Neural progenitor cell (in vitro differentiated cells): ENCODE results near the gene ZCCHC7. TPM values are rescaled to one million over a fixed set of nuclear protein-coding genes. Genes with fewer than 3 reads are reported as not detected.

ENCODE experiments used
- DNase-seq: peaks from one replicate; pipeline ENCODE4 v3.0.0-alpha.2; 2016; ENCODE audit warnings: low spot score
- H2AFZ ChIP-seq: fragments of 200-600 bp; sonication (generic); replicated peaks from 2 replicates; pipeline ENCODE4 v1.6.1; 2016; ENCODE audit warnings: antibody characterized with exemption
- H3F3A ChIP-seq: fragments of 200-600 bp; sonication (generic); 2 replicates; pipeline ENCODE4 v1.6.1; 2016; ENCODE audit warnings: antibody characterized with exemption, low read depth
- H3K27ac ChIP-seq: fragments of 200-600 bp; sonication (generic); 2 replicates; pipeline ENCODE4 v1.5.1; 2016; ENCODE audit warnings: mild to moderate bottlenecking
- H3K27me3 ChIP-seq: fragments of 200-600 bp; sonication (generic); 2 replicates; pipeline ENCODE4 v1.6.1; 2016; ENCODE audit warnings: mild to moderate bottlenecking, moderate library complexity
- H3K36me3 ChIP-seq: fragments of 200-600 bp; sonication (generic); 2 replicates; pipeline ENCODE4 v1.5.1; 2016
- H3K4me1 ChIP-seq: fragments of 200-600 bp; sonication (generic); 2 replicates; pipeline ENCODE4 v1.6.1; 2016; ENCODE audit warnings: mixed run types
- H3K4me2 ChIP-seq: fragments of 200-600 bp; sonication (generic); 2 replicates; pipeline ENCODE4 v1.6.1; 2016
- H3K4me3 ChIP-seq: fragments of 200-600 bp; sonication (generic); 2 replicates; pipeline ENCODE4 v1.5.1; 2016
- H3K79me2 ChIP-seq: fragments of 200-600 bp; sonication (generic); 2 replicates; pipeline ENCODE4 v1.6.1; 2016; ENCODE audit warnings: low read depth
- H3K9ac ChIP-seq: fragments of 200-600 bp; sonication (generic); 2 replicates; pipeline ENCODE4 v1.6.1; 2016
- H3K9me3 ChIP-seq: fragments of 200-600 bp; sonication (generic); 2 replicates; pipeline ENCODE4 v1.5.1; 2016; ENCODE audit warnings: low read depth
- H4K20me1 ChIP-seq: fragments of 200-600 bp; sonication (generic); 2 replicates; pipeline ENCODE4 v1.6.1; 2016; ENCODE audit warnings: low read depth
- H3K27ac Mint-ChIP-seq: 3 replicates; pipeline ENCODE4 v1.8.0; 2021; ENCODE audit warnings: mixed read lengths
- H3K27me3 Mint-ChIP-seq: 2 replicates; pipeline ENCODE4 v1.8.0; 2022; ENCODE audit warnings: low read depth, mild to moderate bottlenecking, inconsistent platforms, moderate library complexity, mixed read lengths; ENCODE audit not compliant: insufficient read depth
- H3K36me3 Mint-ChIP-seq: 3 replicates; pipeline ENCODE4 v1.8.0; 2021; ENCODE audit warnings: mixed read lengths
- H3K4me1 Mint-ChIP-seq: 3 replicates; pipeline ENCODE4 v1.8.0; 2021; ENCODE audit warnings: mixed read lengths
- H3K4me3 Mint-ChIP-seq: 3 replicates; pipeline ENCODE4 v1.8.0; 2021; ENCODE audit warnings: mild to moderate bottlenecking, moderate library complexity, mixed read lengths
- H3K9me3 Mint-ChIP-seq: 3 replicates; pipeline ENCODE4 v1.8.0; 2020; ENCODE audit warnings: mixed read lengths
- CTCF ChIP-seq: fragments of 200-600 bp; sonication (generic); IDR thresholded peaks from 2 replicates; pipeline ENCODE4 v1.5.1; 2017; ENCODE audit warnings: antibody characterized with exemption, mild to moderate bottlenecking
- EZH2 ChIP-seq: fragments of 200-600 bp; sonication (generic); IDR thresholded peaks from 2 replicates; pipeline ENCODE4 v1.6.1; 2017; ENCODE audit warnings: antibody characterized with exemption, mild to moderate bottlenecking, moderate library complexity
- EZH2phosphoT487 ChIP-seq: fragments of 200-600 bp; sonication (generic); IDR thresholded peaks from 2 replicates; pipeline ENCODE4 v1.6.1; 2017; ENCODE audit warnings: antibody characterized with exemption
- total RNA-seq: library from RNA; depleted of rRNA; stranded (reverse); fragments of >200 nt; gene quantifications from 2 replicates; pipeline ENCODE4 v1.2.3, GENCODE V29; 2015; ENCODE audit warnings: low replicate concordance

The ZCCHC7 gene
- total RNA-seq, 1 donor from 2014 or later: 27.6 TPM

GRCh38 chr9:37242089-37242488 is 121.7 kb downstream of the ZCCHC7 start:
- Histone ChIP-seq H3K9ac (no peak overlapping the region), H4K20me1 (peaks cover 16% of the 10 kb centered on the region), H3K4me2 (no peak overlapping the region), H2AFZ (no peak overlapping the region), H3K9me3 (no peaks in the 10 kb centered on the region), H3K36me3 (no peaks in the 10 kb centered on the region), H3K79me2 (peaks cover 9% of the 10 kb centered on the region), H3K27ac (no peak overlapping the region), H3K27me3 (no peaks in the 10 kb centered on the region), H3K4me1 (peaks cover 27% of the 10 kb centered on the region), H3K4me3 (no peak overlapping the region), H3F3A (no peaks in the 10 kb centered on the region)
- H3K27me3 Mint-ChIP-seq: no peaks in the 10 kb centered on the region
- no peak for DNase-seq
- TF ChIP-seq EZH2phosphoT487 (no peak), EZH2 (no peak), CTCF (no peak)
- peaks cover 38% of the 10 kb centered on the region for H3K4me1 Mint-ChIP-seq
- no peak overlapping the region for H3K4me3 Mint-ChIP-seq
- peaks cover 21% of the 10 kb centered on the region for H3K36me3 Mint-ChIP-seq
- no peak overlapping the region for H3K27ac Mint-ChIP-seq
- H3K9me3 Mint-ChIP-seq: peaks cover 6% of the 10 kb centered on the region

- peaks cover 9% of the 10 kb centered on the region for H3K9me3 Mint-ChIP-seq
- Histone ChIP-seq H3K4me3 (no peak overlapping the region), H3K79me2 (peaks cover 9% of the 10 kb centered on the region), H3K27me3 (no peaks in the 10 kb centered on the region), H3K4me2 (no peak overlapping the region), H3K36me3 (no peaks in the 10 kb centered on the region), H3K27ac (no peak overlapping the region), H3K4me1 (peaks cover 34% of the 10 kb centered on the region), H3F3A (no peaks in the 10 kb centered on the region), H2AFZ (no peak overlapping the region), H3K9ac (no peak overlapping the region), H3K9me3 (no peaks in the 10 kb centered on the region), H4K20me1 (peaks cover 24% of the 10 kb centered on the region)
- H3K4me3 Mint-ChIP-seq: no peak overlapping the region
- peak overlapping the region; percentile 90 for H3K27ac Mint-ChIP-seq
- peaks cover 40% of the 10 kb centered on the region for H3K4me1 Mint-ChIP-seq
- peaks cover 17% of the 10 kb centered on the region for H3K36me3 Mint-ChIP-seq
- TF ChIP-seq EZH2 (no peak), EZH2phosphoT487 (no peak), CTCF (no peak)
- H3K27me3 Mint-ChIP-seq: no peaks in the 10 kb centered on the region
- DNase-seq: no peak
These were observed 123.4 kb downstream of the ZCCHC7 start for GRCh38 chr9:37243588-37244345.

- no peaks in the 10 kb centered on the region for H3K36me3 ChIP-seq
- H3K27me3 ChIP-seq: no peaks in the 10 kb centered on the region
- no peaks in the 10 kb centered on the region for H3K79me2 ChIP-seq
- no peak for DNase-seq
- no peaks in the 10 kb centered on the region for H3K9me3 ChIP-seq
- TF ChIP-seq CTCF (no peak), EZH2phosphoT487 (no peak), EZH2 (no peak)
- H3K36me3 Mint-ChIP-seq: peaks cover 18% of the 10 kb centered on the region
- H3K27me3 Mint-ChIP-seq: peaks cover 4% of the 10 kb centered on the region
- H3K4me2 ChIP-seq: no peak overlapping the region
- H3K4me1 ChIP-seq: peaks cover 36% of the 10 kb centered on the region
- H3K4me3 ChIP-seq: no peak overlapping the region
- peaks cover 53% of the 10 kb centered on the region for H3K4me1 Mint-ChIP-seq
- no peak overlapping the region for H2AFZ ChIP-seq
- H3K4me3 Mint-ChIP-seq: no peak overlapping the region
- H3K9me3 Mint-ChIP-seq: peaks cover 19% of the 10 kb centered on the region
- H3F3A ChIP-seq: peaks cover 8% of the 10 kb centered on the region
- H3K27ac ChIP-seq: no peak overlapping the region
- no peak overlapping the region for H3K9ac ChIP-seq
- no peak overlapping the region for H3K27ac Mint-ChIP-seq
- peaks cover 37% of the 10 kb centered on the region for H4K20me1 ChIP-seq
These were observed 126.5 kb downstream of the ZCCHC7 start for GRCh38 chr9:37246826-37247225.
